NCI-H2107 treated with DMSO at 0.1 percent for 48 hours (cell line): ENCODE results near the gene PLEKHD1.
"Not testable (repeated sequence)": the region's sequence is repeated elsewhere in the genome, so short reads cannot be mapped to it uniquely, and the experiment has no call there.

Experiments
- DNase-seq: peaks from one replicate; lab custom pipeline; 2025; ENCODE audit not compliant: unreplicated experiment; lab: John Stamatoyannopoulos, UW

The PLEKHD1 gene

DNA sequence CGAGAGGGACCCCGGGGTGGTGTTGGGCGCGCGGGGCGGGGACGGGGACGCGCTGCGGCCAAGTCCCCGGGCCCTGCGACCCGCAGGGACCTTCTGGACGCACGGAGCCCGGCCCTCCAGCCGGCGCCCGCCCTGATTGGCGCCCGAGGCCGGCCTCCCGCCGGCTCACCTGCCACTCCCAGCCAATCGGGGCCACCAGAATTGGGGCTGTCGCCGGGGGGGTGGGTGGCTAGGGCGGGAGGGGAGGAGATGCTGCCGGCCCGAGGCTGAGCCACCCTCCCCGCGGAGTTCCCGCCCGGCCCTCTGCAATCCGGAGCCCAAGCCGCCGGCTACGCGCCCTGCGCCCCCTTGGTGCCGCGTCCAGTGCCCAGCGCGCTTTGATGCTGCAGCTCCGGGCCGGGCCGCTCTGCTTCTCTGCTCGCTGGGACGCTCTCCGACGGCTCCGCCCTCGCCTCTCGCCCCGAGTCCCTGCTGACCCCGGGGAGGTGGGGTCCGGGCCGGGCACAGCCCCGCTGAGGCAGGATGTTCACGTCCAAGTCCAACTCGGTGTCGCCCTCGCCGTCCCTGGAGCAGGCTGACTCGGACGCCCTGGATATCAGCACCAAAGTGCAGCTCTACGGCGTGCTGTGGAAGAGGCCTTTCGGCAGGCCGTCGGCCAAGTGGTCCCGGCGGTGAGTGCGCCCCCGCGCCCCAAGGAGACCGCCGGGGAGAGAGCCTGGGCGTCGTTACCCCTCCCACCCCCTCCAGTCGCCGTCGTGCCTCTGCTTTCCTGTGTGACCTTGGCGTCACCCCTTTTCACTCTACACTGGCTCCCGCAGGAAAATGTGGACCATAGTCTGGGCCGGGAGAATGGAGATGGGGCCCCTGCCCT lies at the start of gene PLEKHD1:
PLEKHD1 (plus strand) TSS at position 285 of the 871 bp plus-strand sequence; CDS start at position 523, 238 bp downstream.
- no peak for DNase-seq

GRCh38 chr14:69439521-69440270 lies 44.8 kb upstream of the PLEKHD1 start:
- no peak for DNase-seq

- DNase-seq: no peak
Measured at GRCh38 chr14:69441948-69442347, 42.6 kb upstream of the PLEKHD1 start.

DNA sequence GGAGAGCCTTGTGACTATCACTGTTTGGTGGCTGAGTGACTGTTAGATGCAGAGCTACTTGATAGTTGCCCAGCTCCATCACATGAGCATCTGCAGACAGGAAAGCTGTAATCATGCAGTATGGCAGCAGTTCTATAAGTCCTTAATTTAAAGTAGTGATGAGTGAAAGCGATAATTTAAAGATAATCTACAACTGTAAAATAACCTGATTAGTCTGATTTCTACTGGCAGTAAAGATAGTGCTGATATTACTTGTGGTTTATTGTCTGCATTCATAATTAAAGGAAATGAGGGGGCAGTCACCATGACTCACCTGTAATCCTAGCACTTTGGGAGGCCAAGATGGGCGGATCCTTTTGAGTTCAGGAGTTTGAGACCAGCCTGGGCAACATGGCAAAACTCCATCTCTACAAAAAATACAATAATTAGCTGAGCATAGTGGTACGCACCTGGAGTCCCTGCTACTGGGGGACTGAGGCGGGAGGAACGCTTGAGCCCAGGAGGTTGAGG lies 41.2 kb upstream of the PLEKHD1 start:
- DNase-seq: no peak

DNA sequence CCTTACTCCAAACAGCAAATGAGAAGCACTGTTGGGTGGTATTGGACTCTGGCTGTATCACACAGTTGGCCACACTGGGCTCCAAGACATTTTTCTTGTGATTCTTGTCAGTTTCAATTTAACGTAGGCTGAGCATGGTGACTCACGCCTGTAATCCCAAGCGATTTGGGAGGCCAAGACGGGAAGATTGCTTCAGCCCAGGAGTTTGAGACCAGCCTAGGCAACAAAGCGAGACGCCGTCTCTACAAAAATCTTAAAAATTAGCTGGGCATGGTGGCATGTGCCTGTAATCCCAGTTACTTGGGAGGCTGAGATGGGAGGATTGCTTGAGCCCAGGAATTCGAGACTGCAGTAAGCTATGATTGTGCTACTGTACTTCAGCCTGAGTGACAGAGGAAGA lies 35.3 kb upstream of the PLEKHD1 start:
- DNase-seq: no peak

DNA sequence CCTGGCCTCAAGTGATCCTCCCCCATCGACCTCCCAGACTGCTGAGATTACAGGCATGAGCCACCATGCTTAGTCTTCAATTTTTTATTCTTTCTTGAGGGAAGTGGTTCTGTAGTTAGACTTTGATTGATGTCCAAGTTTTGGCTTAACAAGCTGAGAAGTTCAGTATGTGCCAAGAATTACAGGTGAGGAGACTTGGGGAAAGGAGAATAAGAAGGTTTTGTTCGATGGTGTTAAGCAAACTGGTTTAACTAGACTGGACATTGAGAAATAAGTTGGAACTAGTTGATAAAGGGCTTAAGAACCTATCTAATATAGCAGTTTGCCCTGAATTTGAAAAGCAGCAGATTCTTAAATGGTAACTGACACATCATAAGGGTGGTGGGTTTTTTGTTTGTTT lies 32.6 kb upstream of the PLEKHD1 start:
- DNase-seq: no peak

- DNase-seq: no peak
Measured at GRCh38 chr14:69458350-69458749, 26.2 kb upstream of the PLEKHD1 start.

DNA sequence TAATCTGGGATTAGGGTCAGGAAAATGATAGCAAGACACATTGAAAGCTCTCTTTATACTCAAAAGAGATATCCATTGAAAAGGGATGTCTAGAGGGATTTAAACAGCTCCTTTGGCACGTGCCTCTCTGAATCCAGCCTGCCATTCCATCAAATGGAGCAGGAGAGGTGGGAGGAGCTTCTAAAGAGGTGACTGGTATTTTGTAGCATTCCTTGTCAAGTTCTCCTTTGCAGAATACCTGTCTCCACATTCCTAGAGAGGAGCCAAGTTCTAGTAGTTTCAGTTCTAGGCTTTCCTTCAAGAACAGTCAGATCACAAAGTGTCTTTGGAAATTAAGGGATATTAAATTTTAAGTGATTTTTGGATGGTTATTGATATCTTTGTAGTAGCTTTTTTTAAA lies 25.4 kb upstream of the PLEKHD1 start:
- no peak for DNase-seq

GRCh38 chr14:69460093-69460701 lies 24.3 kb upstream of the PLEKHD1 start:
- peak; percentile 88 for DNase-seq

- no peak for DNase-seq
Measured at GRCh38 chr14:69464379-69464778, 20.1 kb upstream of the PLEKHD1 start.

DNA sequence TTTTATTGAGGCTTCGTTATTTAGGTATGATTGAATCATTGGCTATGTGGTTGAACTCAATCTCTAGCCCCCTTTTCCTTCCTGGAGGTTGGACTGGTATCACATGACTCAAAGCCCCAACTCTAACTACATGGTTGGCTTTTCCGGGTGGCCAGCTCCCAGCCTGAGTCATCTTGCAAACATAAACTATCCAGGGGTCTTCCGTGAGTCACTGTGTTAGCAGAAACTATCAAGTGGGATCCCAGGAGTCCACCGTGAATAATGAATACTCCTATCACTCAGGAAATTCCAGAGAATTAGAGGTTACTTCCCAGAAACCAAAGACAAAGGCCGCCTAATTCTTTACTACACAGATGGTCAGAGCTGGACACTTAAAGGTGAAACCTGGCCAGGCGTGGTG lies 19.7 kb upstream of the PLEKHD1 start:
- no peak for DNase-seq

- DNase-seq: no peak
Measured at GRCh38 chr14:69468949-69469348, 15.6 kb upstream of the PLEKHD1 start.

DNA sequence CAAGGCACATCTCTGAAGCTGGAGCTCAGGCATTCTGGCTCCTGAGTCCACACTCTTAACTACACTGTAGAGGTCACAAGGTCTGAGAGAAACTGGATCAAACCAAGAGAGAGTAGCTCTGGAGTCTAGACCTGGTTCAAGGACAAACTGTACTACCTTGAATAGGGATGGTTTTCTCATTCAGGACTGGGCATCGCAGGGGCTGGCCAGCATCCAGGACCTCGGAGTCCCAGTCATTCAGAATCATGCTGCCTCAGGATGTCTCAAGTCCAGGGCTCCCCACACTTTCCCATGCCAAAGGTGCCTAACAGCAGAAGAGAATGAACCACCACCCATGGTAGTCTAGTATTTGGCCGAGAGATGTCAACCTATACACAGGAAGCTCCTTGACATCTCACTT lies 13.1 kb upstream of the PLEKHD1 start:
- DNase-seq: no peak

- DNase-seq: no peak
Measured at GRCh38 chr14:69471916-69472315, 12.6 kb upstream of the PLEKHD1 start.

DNA sequence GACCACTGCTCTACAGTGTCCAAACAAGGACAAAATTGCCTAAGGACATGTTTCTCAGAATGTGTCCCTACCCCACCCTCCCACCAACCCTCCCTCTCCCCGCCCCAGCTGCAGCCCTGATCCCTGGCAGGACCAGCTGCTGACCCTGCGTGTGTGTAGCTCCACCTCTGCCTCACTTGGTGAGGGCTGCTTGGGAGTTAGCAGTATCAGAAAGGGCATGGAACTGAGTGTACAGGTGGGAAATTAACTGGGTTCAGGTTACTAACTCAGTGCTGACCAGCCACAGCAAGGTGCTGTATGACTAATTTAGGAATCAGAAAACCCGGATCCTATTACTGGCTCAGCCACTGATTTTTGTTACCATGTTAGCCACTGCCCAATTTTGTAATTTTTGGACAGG lies 11.3 kb upstream of the PLEKHD1 start:
- DNase-seq: peak; percentile 32

DNA sequence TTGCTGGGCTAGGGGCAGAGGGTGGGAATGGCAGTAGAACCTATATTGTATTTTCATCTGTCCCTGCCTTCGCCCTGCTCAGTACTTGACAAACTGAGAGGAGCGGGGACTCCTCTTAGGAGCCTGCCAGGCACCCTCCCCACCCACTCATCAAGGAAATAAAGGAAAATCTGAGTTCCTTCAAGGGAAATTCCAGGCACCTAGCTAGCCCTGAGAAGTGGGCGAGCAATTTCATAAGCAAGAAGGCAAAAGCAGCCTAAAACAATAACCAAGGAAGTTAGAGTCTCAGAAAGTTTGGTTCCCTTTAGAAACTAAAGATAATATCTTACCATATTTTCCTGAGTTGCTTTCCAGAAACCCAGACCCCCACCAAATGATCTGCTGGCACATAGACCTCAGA lies 10.6 kb upstream of the PLEKHD1 start:
- no peak for DNase-seq

GRCh38 chr14:69475194-69475818 lies 9.2 kb upstream of the PLEKHD1 start:
- peak; percentile 63 for DNase-seq

DNA sequence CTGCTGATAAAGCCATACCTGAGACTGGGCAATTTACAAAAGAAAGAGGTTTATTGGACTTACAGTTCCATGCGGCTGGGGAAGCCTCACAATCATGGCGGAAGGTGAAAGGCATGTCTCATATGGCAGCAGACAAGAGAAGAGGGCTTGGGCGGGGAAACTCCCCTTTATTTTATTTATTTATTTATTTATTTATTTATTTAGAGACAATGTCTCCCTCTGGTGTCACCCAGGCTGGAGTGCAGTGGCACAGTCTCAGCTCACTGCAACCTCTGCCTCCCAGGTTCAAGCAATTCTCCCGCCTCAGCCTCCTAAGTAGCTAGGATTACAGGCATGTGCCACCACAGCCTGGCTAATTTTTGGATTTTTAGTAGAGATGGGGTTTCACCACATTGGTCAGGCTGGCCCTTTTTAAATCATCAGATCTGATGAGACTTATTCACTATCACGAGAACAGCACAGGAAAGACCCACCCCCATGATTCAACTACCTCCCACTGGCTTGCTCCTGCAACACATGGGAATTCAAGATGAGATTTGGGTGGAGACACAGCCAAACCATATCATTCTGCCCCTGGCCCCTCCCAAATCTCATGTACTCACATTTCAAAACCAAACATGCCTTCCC lies 7.6 kb upstream of the PLEKHD1 start:
- not testable (repeated sequence) for DNase-seq

GRCh38 chr14:69478055-69478454 lies 6.5 kb upstream of the PLEKHD1 start:
- not testable (repeated sequence) for DNase-seq

DNA sequence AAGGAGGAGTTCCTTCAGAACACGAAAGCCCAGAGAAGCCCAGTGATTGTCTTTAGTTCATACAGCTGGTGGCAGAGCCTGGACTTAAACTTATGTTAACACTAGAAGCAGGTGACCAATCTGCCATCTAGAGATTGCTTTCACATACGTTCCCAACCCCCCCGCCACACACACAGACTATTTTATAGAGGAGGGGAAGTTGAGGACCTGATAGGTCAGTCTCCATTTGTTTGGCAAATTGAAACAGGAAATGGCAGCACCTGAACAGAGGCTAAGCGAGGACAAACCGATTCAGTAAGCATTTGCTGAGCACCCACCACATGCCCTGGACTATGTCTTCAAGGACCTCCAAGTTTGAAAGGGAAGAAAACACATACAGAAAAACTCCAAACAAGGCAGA lies 4.8 kb upstream of the PLEKHD1 start:
- DNase-seq: no peak

- no peak for DNase-seq
Measured at GRCh38 chr14:69480136-69480535, 4.4 kb upstream of the PLEKHD1 start.
